AG04450 (cell line): Measurements from ENCODE around the gene NPFFR1. TPM values are rescaled to one million over a fixed set of nuclear protein-coding genes. Genes with fewer than 3 reads are reported as not detected.

Experiments used
- CTCF ChIA-PET: fragments of 300-600, 350-600 bp; formaldehyde crosslinking; extraction: SDS; loops from one replicate; lab custom pipeline; 2022; ENCODE audit warnings: antibody characterized with exemption, inconsistent platforms; lab: Charles Lee
- POLR2A ChIA-PET: fragments of 350-600 bp; formaldehyde crosslinking; extraction: SDS; loops from one replicate; lab custom pipeline; 2021; ENCODE audit warnings: antibody characterized with exemption, inconsistent platforms; lab: Yijun Ruan, JAX
- DNase-seq: peaks from one replicate; pipeline ENCODE4 v3.0.0-alpha.2; 2011; ENCODE audit warnings: low read depth, low spot score
- H3K27ac ChIP-seq: one replicate; pipeline ENCODE4 v1.5.1; 2012; ENCODE audit warnings: low read depth, low read length, control low read depth
- H3K27me3 ChIP-seq: one replicate; pipeline ENCODE4 v1.6.0; 2012; ENCODE audit warnings: low read length; ENCODE audit not compliant: control insufficient read depth, insufficient read depth
- H3K4me3 ChIP-seq: 2 replicates; pipeline ENCODE4 v1.5.1; 2011; ENCODE audit warnings: mild to moderate bottlenecking, low read depth, low read length, control low read depth
- H3K9me3 ChIP-seq: 2 replicates; pipeline ENCODE4 v1.5.1; 2012; ENCODE audit warnings: low read length; ENCODE audit not compliant: control insufficient read depth, insufficient read depth
- CTCF ChIP-seq: IDR thresholded peaks from 2 replicates; pipeline ENCODE4 v1.5.1; 2011; ENCODE audit warnings: low read depth, low read length, control low read depth, inconsistent platforms
- polyA plus RNA-seq: library from polyadenylated mRNA; depleted of rRNA; stranded (reverse); fragments of >200 nt; gene quantifications from 2 replicates; pipeline ENCODE4 v1.2.3, GENCODE V29; 2011; rRNA removed
- small RNA-seq: library from RNA; depleted of rRNA; stranded (forward); fragments of <200 nt; gene quantifications from one replicate; pipeline ENCODE3, GENCODE V24; 2012; ENCODE audit warnings: low read depth; ENCODE audit not compliant: insufficient read length

Gene NPFFR1
- polyA plus RNA-seq, 1 experiment = 0.01 TPM

GRCh38 chr10:70201105-70201504 lies 82.7 kb downstream of the NPFFR1 start:
- Histone ChIP-seq H3K4me3 (no peak overlapping the region), H3K27ac (no peak overlapping the region), H3K9me3 (peaks cover 3% of the 10 kb centered on the region; the same call in 1 of the 2 replicates), H3K27me3 (no peaks in the 10 kb centered on the region)
- ChIA-PET CTCF (interaction anchor here (0.9 to 1.1 kb wide), 3 partner anchors 55 to 88 kb away, joined by 3 to 6 read pairs (median 3); partner anchors contain the start of gene TYSND1), POLR2A (no interaction called here)
- DNase-seq = no peak
- TF ChIP-seq CTCF = no peak

GRCh38 chr10:70198696-70199466 lies 84.9 kb downstream of the NPFFR1 start:
- no peaks in the 10 kb centered on the region for H3K27me3 ChIP-seq
- H3K27ac ChIP-seq = no peak overlapping the region
- TF ChIP-seq CTCF = no peak
- no peak overlapping the region for H3K4me3 ChIP-seq
- H3K9me3 ChIP-seq = peaks cover 3% of the 10 kb centered on the region; the same call in 1 of the 2 replicates
- DNase-seq = no peak
- ChIA-PET CTCF (no interaction called here), POLR2A (interaction anchor here (1.0 kb wide), 1 partner anchor 29 kb away, joined by 4 read pairs; the partner anchor contains the start of gene SAR1A)

Small RNA genes within 50 kb of the gene (small RNA-seq; reads per million reads assigned to genes)
- gene RPS25P9 = not detected

Other genes starting within 250 kb of the NPFFR1 start
- gene MACROH2A2, start 231.2 kb downstream of the NPFFR1 start, polyA plus RNA-seq = 21.8 and 22.8 TPM in 2 replicates
- gene AIFM2, start 151.2 kb downstream of the NPFFR1 start, polyA plus RNA-seq = 9.1 and 10.4 TPM in 2 replicates
- gene TYSND1, start 137.3 kb downstream of the NPFFR1 start, polyA plus RNA-seq = 2.7 and 3.4 TPM in 2 replicates
- gene SAR1A, start 113.5 kb downstream of the NPFFR1 start, polyA plus RNA-seq = 108 and 134 TPM in 2 replicates
- 148 and 227 TPM in 2 replicates for gene PPA1, start 50.6 kb downstream of the NPFFR1 start, polyA plus RNA-seq
- gene LRRC20, start 98.6 kb upstream of the NPFFR1 start, polyA plus RNA-seq = 12.3 and 13.8 TPM in 2 replicates
- 27.3 and 31.2 TPM in 2 replicates for gene EIF4EBP2, start 120.1 kb upstream of the NPFFR1 start, polyA plus RNA-seq
- gene NODAL, start 157.7 kb upstream of the NPFFR1 start, polyA plus RNA-seq = not detected in 2 replicates
- 0.17 TPM in 2 replicates for gene PALD1, start 194.8 kb upstream of the NPFFR1 start, polyA plus RNA-seq